ENCODE data around the gene DECR2.
"Not testable (repeated sequence)": the region's sequence is repeated elsewhere in the genome, so short reads cannot be mapped to it uniquely, and the experiment has no call there.

Gene DECR2

GRCh38 chr16:410516-411178, 9.0 kb downstream of the DECR2 start:
- no peak for DNase-seq (ENCODE audit: extremely low read depth, insufficient read length)
- peaks cover 3% of the 10 kb centered on the region; the same call in 1 of the 2 replicates for H3K36me3 ChIP-seq (ENCODE audit: control insufficient read depth, insufficient read depth, low read length)
- no peaks in the 10 kb centered on the region for H3K27me3 ChIP-seq (replicated peaks; ENCODE audit: control insufficient read depth, insufficient read depth, low read length)
- no peak overlapping the region for H3K4me3 ChIP-seq (replicated peaks; ENCODE audit: low read depth, low read length)
- TF ChIP-seq CTCF (IDR thresholded peaks at IDR 0.05; ENCODE audit: insufficient read depth, low read length, poor library complexity, severe bottlenecking): no peak

GRCh38 chr16:411576-412265, 10.0 kb downstream of the DECR2 start:
- H3K36me3 ChIP-seq (ENCODE audit: control insufficient read depth, insufficient read depth, low read length): peaks cover 3% of the 10 kb centered on the region; the same call in 1 of the 2 replicates
- no peak for TF ChIP-seq CTCF (IDR thresholded peaks at IDR 0.05; ENCODE audit: insufficient read depth, low read length, poor library complexity, severe bottlenecking)
- no peak for DNase-seq (ENCODE audit: extremely low read depth, insufficient read length)
- no peak overlapping the region for H3K4me3 ChIP-seq (replicated peaks; ENCODE audit: low read depth, low read length)
- H3K27me3 ChIP-seq (replicated peaks; ENCODE audit: control insufficient read depth, insufficient read depth, low read length): no peaks in the 10 kb centered on the region

GRCh38 chr16:414395-415169, 12.9 kb downstream of the DECR2 start:
- no peak overlapping the region for H3K4me3 ChIP-seq (replicated peaks; ENCODE audit: low read depth, low read length)
- no peaks in the 10 kb centered on the region for H3K27me3 ChIP-seq (replicated peaks; ENCODE audit: control insufficient read depth, insufficient read depth, low read length)
- TF ChIP-seq CTCF (IDR thresholded peaks at IDR 0.05; ENCODE audit: insufficient read depth, low read length, poor library complexity, severe bottlenecking): no peak
- no peak for DNase-seq (ENCODE audit: extremely low read depth, insufficient read length)
- H3K36me3 ChIP-seq (ENCODE audit: control insufficient read depth, insufficient read depth, low read length): peaks cover 3% of the 10 kb centered on the region; the same call in 1 of the 2 replicates

GRCh38 chr16:415170-415498, 13.4 kb downstream of the DECR2 start:
- H3K27me3 ChIP-seq (replicated peaks; ENCODE audit: control insufficient read depth, insufficient read depth, low read length); H3K4me3 ChIP-seq (replicated peaks; ENCODE audit: low read depth, low read length); DNase-seq (ENCODE audit: extremely low read depth, insufficient read length); H3K36me3 ChIP-seq (ENCODE audit: control insufficient read depth, insufficient read depth, low read length): not testable (repeated sequence)

GRCh38 chr16:422179-422578, 20.5 kb downstream of the DECR2 start:
- not testable (repeated sequence) for H3K27me3 ChIP-seq (replicated peaks; ENCODE audit: control insufficient read depth, insufficient read depth, low read length)

GRCh38 chr16:424033-424622, 22.4 kb downstream of the DECR2 start:
- H3K36me3 ChIP-seq (ENCODE audit: control insufficient read depth, insufficient read depth, low read length): no peaks in the 10 kb centered on the region
- no peak for TF ChIP-seq CTCF (IDR thresholded peaks at IDR 0.05; ENCODE audit: insufficient read depth, low read length, poor library complexity, severe bottlenecking)
- no peak overlapping the region for H3K4me3 ChIP-seq (replicated peaks; ENCODE audit: low read depth, low read length)
- no peak for DNase-seq (ENCODE audit: extremely low read depth, insufficient read length)
- no peaks in the 10 kb centered on the region for H3K27me3 ChIP-seq (replicated peaks; ENCODE audit: control insufficient read depth, insufficient read depth, low read length)

More at GRCh38 chr16:422179-422578, 20.5 kb downstream of the DECR2 start:
- DNase-seq (ENCODE audit: extremely low read depth, insufficient read length); H3K4me3 ChIP-seq (replicated peaks; ENCODE audit: low read depth, low read length); H3K36me3 ChIP-seq (ENCODE audit: control insufficient read depth, insufficient read depth, low read length): not testable (repeated sequence)
